GM23248 (cell line): ENCODE results near the gene SSBP2. TPM values are rescaled to one million over a fixed set of nuclear protein-coding genes. Genes with fewer than 3 reads are reported as not detected.
A peak's percentile ranks its signal among the peaks of the same experiment; 100 is the strongest.

Source experiments
- DNase-seq: peaks from one replicate; pipeline ENCODE4 v3.0.0-alpha.2; 2015
- H2AFZ ChIP-seq: fragments of 200-600 bp; sonication (generic); 2 replicates; pipeline ENCODE4 v1.6.1; 2016; ENCODE audit warnings: antibody characterized with exemption
- H3F3A ChIP-seq: fragments of 200-600 bp; sonication (generic); 2 replicates; pipeline ENCODE4 v1.6.1; 2016; ENCODE audit warnings: mild to moderate bottlenecking, antibody characterized with exemption, mixed run types; ENCODE audit not compliant: insufficient read depth
- H3K27ac ChIP-seq: fragments of 200-600 bp; sonication (generic); 2 replicates; pipeline ENCODE4 v1.5.1; 2016; ENCODE audit warnings: mild to moderate bottlenecking
- H3K27me3 ChIP-seq: fragments of 200-600 bp; sonication (generic); replicated peaks from 2 replicates; pipeline ENCODE4 v1.6.1; 2016; ENCODE audit warnings: mild to moderate bottlenecking; ENCODE audit not compliant: insufficient read depth
- H3K36me3 ChIP-seq: fragments of 200-600 bp; sonication (generic); 2 replicates; pipeline ENCODE4 v1.6.1; 2016; ENCODE audit warnings: low read depth, mild to moderate bottlenecking
- H3K4me1 ChIP-seq: fragments of 200-600 bp; sonication (generic); 2 replicates; pipeline ENCODE4 v1.6.1; 2016; ENCODE audit warnings: mild to moderate bottlenecking; ENCODE audit not compliant: insufficient read depth
- H3K4me2 ChIP-seq: fragments of 200-600 bp; sonication (generic); one replicate; pipeline ENCODE4 v1.6.1; 2016; ENCODE audit warnings: mild to moderate bottlenecking; ENCODE audit not compliant: unreplicated experiment
- H3K4me3 ChIP-seq: fragments of 200-600 bp; sonication (generic); 2 replicates; pipeline ENCODE4 v1.5.1; 2016; ENCODE audit warnings: mild to moderate bottlenecking
- H3K79me2 ChIP-seq: fragments of 200-600 bp; sonication (generic); 2 replicates; pipeline ENCODE4 v1.6.1; 2016; ENCODE audit warnings: mild to moderate bottlenecking; ENCODE audit not compliant: insufficient read depth
- H3K9ac ChIP-seq: fragments of 200-600 bp; sonication (generic); 2 replicates; pipeline ENCODE4 v1.6.1; 2016; ENCODE audit warnings: mild to moderate bottlenecking
- H3K9me2 ChIP-seq: fragments of 200-600 bp; sonication (generic); 2 replicates; pipeline ENCODE4 v1.6.1; 2016; ENCODE audit warnings: mixed run types, mild to moderate bottlenecking, moderate library complexity; ENCODE audit not compliant: insufficient read depth
- H3K9me3 ChIP-seq: fragments of 200-600 bp; sonication (generic); one replicate; pipeline ENCODE4 v1.6.1; 2017; ENCODE audit warnings: low read depth
- H4K20me1 ChIP-seq: fragments of 200-600 bp; sonication (generic); 2 replicates; pipeline ENCODE4 v1.6.0; 2016; ENCODE audit not compliant: insufficient read depth
- EZH2 ChIP-seq: fragments of 200-600 bp; sonication (generic); IDR thresholded peaks from 2 replicates; pipeline ENCODE4 v1.6.1; 2018; ENCODE audit warnings: antibody characterized with exemption, mild to moderate bottlenecking; ENCODE audit not compliant: insufficient read depth, poor library complexity, severe bottlenecking
- EZH2phosphoT487 ChIP-seq: fragments of 200-600 bp; sonication (generic); IDR thresholded peaks from 2 replicates; pipeline ENCODE4 v1.6.1; 2018; ENCODE audit warnings: antibody characterized with exemption, moderate library complexity, mild to moderate bottlenecking, low read depth; ENCODE audit not compliant: insufficient read depth
- WGBS, 2 experiments: methylation state at CpG; one replicate each; pipeline ENCODE4 v1.1.6; 2015 to 2017; ENCODE audit warnings: low lambda C conversion rate in 2 of 2, low coverage in 1 of 2; ENCODE audit errors: missing lambda C conversion rate in 2 of 2; 5-methylcytosine and 5-hydroxymethylcytosine counted together
- in situ Hi-C: fragments of 300-500 bp; cut with MboI; formaldehyde crosslinking; loops from 2 replicates; pipeline ENCODE4 v1.15.0; 2020
- polyA plus RNA-seq: library from polyadenylated mRNA; unstranded; fragments of >200 nt; fragmentation: Nextera tagmentation; extraction: Ambion mirVana; gene quantifications from 2 replicates; pipeline ENCODE4 v1.2.1, GENCODE V29; 2016
- total RNA-seq: library from RNA; depleted of rRNA; stranded (reverse); fragments of >200 nt; shearing (Covaris generic); gene quantifications from 2 replicates; pipeline ENCODE4 v1.2.3, GENCODE V29; 2014

The SSBP2 gene
- total and polyA plus RNA-seq, 2 experiments from 2014 or later: 25.5 to 40.0 TPM

DNA sequence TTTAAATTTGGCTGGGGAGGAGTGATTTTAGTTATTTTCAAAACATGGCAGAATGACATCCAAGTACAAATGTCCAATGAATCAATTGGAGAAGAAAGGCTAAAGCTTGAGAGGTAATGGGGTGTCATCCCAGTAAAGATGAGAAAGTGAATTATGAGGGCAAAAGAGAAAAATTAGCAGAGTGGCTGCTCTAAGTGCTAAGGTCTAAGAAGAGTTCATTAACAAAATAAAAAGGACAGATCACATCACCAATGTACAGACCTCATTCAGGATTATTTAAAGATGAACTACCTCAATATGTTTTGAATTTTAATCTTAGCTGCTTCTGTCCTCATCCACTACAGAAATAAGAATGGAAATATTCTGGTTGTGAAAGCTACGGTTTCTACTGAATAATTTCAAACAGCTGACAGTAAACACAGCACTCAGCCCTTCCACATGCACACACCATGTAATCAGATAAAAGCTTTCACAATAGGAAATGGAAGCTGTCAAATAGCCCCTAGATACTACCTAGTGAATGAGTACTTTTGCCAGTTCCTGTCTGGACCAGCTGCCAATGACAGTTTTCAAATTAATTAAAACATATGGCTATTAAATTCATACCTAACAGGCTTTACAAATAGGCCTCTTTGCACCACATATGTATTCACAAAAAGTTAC lies 171.5 kb downstream of the SSBP2 start:
- no peaks in the 10 kb centered on the region for H3K9me3 ChIP-seq
- TF ChIP-seq EZH2phosphoT487 (no peak), EZH2 (no peak)
- H3K27ac ChIP-seq: no peak overlapping the region
- no peaks in the 10 kb centered on the region for H4K20me1 ChIP-seq
- no peaks in the 10 kb centered on the region for H3K36me3 ChIP-seq
- H3K79me2 ChIP-seq: no peaks in the 10 kb centered on the region
- H3K9me2 ChIP-seq: no peaks in the 10 kb centered on the region
- no peaks in the 10 kb centered on the region for H3K4me1 ChIP-seq
- peak overlapping the region; percentile 18; the same call in 1 of the 2 replicates for H2AFZ ChIP-seq
- no peaks in the 10 kb centered on the region for H3F3A ChIP-seq
- no peak overlapping the region for H3K4me2 ChIP-seq
- no peaks in the 10 kb centered on the region for H3K27me3 ChIP-seq
- whole genome bisulfite sequencing, 2 experiments: 8 to 14% methylated on average over 1 of the region's 1 CpG
- H3K4me3 ChIP-seq: no peak overlapping the region
- no peak overlapping the region for H3K9ac ChIP-seq
- peak; percentile 23 for DNase-seq
- in situ Hi-C loops: no loop called here

DNA sequence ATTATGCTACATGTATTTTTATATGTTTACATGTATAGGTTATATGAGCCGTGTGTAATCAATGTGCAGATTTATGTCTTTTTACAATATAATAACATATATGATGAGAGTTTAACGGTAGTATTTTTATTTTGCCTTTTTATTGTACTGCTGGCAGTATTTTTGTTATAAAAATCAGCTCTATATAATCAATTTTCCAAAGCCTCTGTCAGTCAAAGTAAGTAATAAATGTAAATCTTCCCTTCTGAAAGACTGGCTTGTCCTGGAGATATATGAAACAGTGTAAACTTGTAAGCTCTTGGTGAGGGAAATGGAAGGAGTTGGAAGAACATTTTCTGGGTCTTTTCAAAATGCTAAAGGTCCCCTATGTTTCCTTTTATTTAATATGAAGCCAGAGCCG lies 173.8 kb downstream of the SSBP2 start:
- Histone ChIP-seq H3K4me1 (no peaks in the 10 kb centered on the region), H3K9me3 (no peaks in the 10 kb centered on the region), H2AFZ (no peak overlapping the region), H3K4me2 (no peak overlapping the region), H4K20me1 (no peaks in the 10 kb centered on the region), H3K27me3 (no peaks in the 10 kb centered on the region), H3F3A (no peaks in the 10 kb centered on the region), H3K27ac (no peak overlapping the region), H3K4me3 (no peak overlapping the region), H3K9me2 (no peaks in the 10 kb centered on the region), H3K79me2 (no peaks in the 10 kb centered on the region), H3K36me3 (no peaks in the 10 kb centered on the region), H3K9ac (no peak overlapping the region)
- 95 to 96% methylated on average over 3 of the region's 3 CpGs for WGBS, 2 experiments
- in situ Hi-C loops: no loop called here
- no peak for DNase-seq
- TF ChIP-seq EZH2: no peak
- TF ChIP-seq EZH2phosphoT487: no peak

DNA sequence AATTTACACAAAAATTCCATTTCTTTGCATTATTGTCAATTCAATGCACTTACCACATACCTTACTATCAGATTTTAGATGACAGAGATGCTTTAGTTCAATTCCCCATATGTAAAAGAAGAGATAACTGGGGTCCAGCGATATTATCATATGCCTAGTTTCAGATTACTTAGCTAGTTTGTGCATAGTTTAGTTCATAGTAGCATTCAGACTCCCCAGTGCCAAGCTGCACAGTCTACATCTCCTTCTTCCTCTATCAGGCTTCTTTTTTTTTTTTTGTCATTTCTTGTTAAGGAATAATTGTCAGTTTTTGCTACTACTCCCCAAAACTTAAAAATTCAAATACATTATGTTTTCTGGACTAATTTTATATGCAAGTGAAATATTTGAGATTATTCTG lies 175.0 kb downstream of the SSBP2 start:
- in situ Hi-C loops: no loop called here
- Histone ChIP-seq H3K9me2 (no peaks in the 10 kb centered on the region), H4K20me1 (no peaks in the 10 kb centered on the region), H3K79me2 (no peaks in the 10 kb centered on the region), H2AFZ (no peak overlapping the region), H3K27ac (no peak overlapping the region), H3K27me3 (no peaks in the 10 kb centered on the region), H3K4me2 (no peak overlapping the region), H3K9ac (no peak overlapping the region), H3K4me3 (no peak overlapping the region), H3F3A (no peaks in the 10 kb centered on the region), H3K36me3 (no peaks in the 10 kb centered on the region), H3K9me3 (no peaks in the 10 kb centered on the region), H3K4me1 (no peaks in the 10 kb centered on the region)
- TF ChIP-seq EZH2: no peak
- TF ChIP-seq EZH2phosphoT487: no peak
- no peak for DNase-seq
- 93% methylated on average over 1 of the region's 1 CpG for WGBS, 2 experiments

DNA sequence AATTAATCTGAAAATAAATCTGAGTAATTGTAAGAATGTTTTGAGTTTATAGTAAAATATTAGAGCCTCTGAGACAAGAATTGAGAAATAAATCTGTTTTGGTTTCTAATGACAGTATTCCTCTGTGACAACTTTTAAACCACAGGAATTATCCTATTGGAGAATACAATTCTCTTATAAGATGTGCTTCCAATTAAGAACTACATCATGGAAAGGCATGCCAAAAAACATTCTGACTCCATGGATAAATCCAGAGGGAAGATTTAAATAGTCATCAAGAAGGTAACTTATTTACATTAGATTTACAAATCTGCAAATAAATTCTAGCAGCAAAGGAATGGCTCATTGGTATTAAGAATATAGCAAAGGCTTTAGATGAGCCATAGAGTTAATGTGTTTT lies 178.7 kb downstream of the SSBP2 start:
- no peaks in the 10 kb centered on the region for H4K20me1 ChIP-seq
- no peak overlapping the region for H3K4me3 ChIP-seq
- peak; percentile 7 for DNase-seq
- H3K9ac ChIP-seq: no peak overlapping the region
- no peak overlapping the region for H2AFZ ChIP-seq
- no peaks in the 10 kb centered on the region for H3K9me3 ChIP-seq
- H3K79me2 ChIP-seq: no peaks in the 10 kb centered on the region
- no peaks in the 10 kb centered on the region for H3K4me1 ChIP-seq
- no peaks in the 10 kb centered on the region for H3F3A ChIP-seq
- in situ Hi-C loops: no loop called here
- no peak overlapping the region for H3K4me2 ChIP-seq
- H3K27me3 ChIP-seq: no peaks in the 10 kb centered on the region
- H3K27ac ChIP-seq: no peak overlapping the region
- no peaks in the 10 kb centered on the region for H3K9me2 ChIP-seq
- H3K36me3 ChIP-seq: no peaks in the 10 kb centered on the region
- TF ChIP-seq EZH2: no peak
- no peak for TF ChIP-seq EZH2phosphoT487

DNA sequence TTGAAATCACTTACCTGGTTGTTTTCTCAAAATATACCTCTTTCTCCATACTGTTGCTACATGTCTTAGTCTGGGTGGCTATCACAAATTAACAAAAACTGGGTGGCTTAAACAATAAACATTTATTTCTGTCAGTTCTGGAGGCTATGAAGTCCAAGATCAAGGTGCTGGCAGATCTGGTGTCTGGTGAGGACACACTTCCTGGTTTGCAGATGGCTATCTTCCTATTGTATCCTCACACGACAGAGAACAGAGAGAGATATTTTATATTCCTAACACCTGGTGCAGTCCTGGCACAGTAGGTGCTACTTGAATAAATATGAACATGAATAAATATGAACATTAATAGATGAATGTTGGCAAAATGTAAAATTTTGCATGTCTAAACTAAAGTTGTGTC lies 192.7 kb downstream of the SSBP2 start:
- H3K79me2 ChIP-seq: no peaks in the 10 kb centered on the region
- no peaks in the 10 kb centered on the region for H3K36me3 ChIP-seq
- H2AFZ ChIP-seq: no peak overlapping the region
- TF ChIP-seq EZH2 (no peak), EZH2phosphoT487 (no peak)
- H3K27ac ChIP-seq: no peak overlapping the region
- no peak overlapping the region for H3K9ac ChIP-seq
- no peaks in the 10 kb centered on the region for H3K9me2 ChIP-seq
- H4K20me1 ChIP-seq: no peaks in the 10 kb centered on the region
- 89 to 92% methylated on average over 1 of the region's 1 CpG for WGBS, 2 experiments
- H3F3A ChIP-seq: no peaks in the 10 kb centered on the region
- H3K4me1 ChIP-seq: no peaks in the 10 kb centered on the region
- no peak overlapping the region for H3K4me3 ChIP-seq
- no peaks in the 10 kb centered on the region for H3K27me3 ChIP-seq
- H3K9me3 ChIP-seq: no peaks in the 10 kb centered on the region
- H3K4me2 ChIP-seq: no peak overlapping the region
- no peak for DNase-seq
- in situ Hi-C loops: no loop called here
